GM19324 (cell line): ENCODE results near the gene NUMA1.

ENCODE experiments used
- ATAC-seq: cut with Tn5 transposase; IDR thresholded peaks from one replicate; pipeline ENCODE4 v1.9.1; 2021; ENCODE audit warnings: mild to moderate bottlenecking, moderate library complexity; ENCODE audit not compliant: unreplicated experiment, low FRiP score

NUMA1 gene

DNA sequence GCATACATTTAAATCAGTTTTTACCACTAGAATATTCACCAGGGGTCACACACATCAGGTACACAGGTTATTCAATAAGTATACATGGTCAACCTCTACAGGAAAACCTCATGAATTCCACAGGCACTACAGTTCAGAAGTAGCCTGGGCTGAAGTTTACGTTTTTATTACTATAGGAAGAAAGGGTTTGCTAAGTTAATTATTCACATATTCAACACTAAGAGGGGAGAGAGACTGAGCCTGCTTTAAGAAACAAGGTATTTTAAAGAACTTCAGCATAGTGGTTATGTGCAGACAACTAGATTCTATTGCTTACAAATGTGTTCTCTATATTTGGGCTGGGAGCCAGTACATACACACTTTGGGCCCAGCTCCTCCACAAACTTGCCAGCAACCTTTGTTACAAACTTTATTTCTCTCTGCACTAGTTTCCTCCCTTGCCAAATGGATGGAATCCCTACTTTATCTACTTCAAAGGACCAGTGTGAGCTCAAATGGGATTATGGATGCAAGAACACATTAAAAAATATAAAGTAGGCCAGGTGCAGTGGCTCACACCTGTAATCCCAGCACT is 49.8 kb downstream of the NUMA1 start:
- ATAC-seq = no peak

- no peak for ATAC-seq
Observed at GRCh38 chr11:72026090-72026489, 54.3 kb downstream of the NUMA1 start.

DNA sequence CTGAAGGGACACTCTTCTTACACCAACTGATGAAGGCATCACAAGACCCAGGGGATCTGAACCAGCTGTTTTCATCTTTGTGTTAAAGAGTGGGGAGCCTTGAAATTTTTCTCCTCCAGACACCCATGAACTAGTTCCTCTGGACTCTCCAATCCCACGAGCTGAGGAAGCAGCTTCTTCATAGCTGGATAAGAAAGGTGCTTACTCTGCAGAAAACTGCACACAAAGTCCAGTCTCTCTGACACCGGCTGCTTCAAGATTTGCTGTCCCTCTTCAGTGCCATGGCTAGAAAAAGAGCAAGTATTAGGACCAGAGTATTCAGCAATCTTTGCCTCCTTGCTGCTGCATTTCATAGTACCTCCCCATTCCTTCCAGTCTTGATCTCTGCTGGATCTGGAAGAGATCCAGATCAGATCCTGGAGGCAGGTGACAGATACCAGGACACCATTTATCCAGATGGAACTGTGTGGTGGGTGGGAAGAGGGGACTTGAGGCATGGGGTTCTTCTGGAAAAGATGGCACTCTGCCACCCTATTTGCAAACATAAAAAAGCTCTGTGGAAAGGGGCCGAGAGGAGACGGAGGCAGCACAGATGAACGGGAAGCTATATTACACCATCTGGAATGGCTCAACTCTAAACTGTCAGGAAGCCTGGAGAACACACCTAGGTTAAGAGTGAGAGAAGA is 56.1 kb downstream of the NUMA1 start:
- ATAC-seq = no peak

DNA sequence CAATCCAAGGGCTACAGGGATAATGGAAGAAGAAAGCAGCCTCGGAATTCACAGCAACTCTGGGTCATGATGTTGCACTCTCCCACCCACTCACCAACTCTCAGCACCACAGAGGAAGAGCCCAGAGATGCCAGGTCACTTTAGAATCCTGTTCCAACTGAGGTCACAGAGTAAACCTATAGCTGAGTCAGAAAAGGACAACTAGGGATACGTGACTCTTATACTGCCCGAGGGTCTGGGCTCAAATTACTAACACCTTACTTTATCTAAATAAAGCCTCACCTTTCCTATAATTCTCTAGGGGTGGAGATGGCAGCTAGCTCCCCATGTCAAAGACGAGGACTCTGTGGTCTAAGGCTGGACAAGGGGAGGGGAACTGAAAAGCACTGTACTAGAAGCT is 57.0 kb downstream of the NUMA1 start:
- ATAC-seq = no peak

- no peak for ATAC-seq
Observed at GRCh38 chr11:72018171-72018570, 62.2 kb downstream of the NUMA1 start.

DNA sequence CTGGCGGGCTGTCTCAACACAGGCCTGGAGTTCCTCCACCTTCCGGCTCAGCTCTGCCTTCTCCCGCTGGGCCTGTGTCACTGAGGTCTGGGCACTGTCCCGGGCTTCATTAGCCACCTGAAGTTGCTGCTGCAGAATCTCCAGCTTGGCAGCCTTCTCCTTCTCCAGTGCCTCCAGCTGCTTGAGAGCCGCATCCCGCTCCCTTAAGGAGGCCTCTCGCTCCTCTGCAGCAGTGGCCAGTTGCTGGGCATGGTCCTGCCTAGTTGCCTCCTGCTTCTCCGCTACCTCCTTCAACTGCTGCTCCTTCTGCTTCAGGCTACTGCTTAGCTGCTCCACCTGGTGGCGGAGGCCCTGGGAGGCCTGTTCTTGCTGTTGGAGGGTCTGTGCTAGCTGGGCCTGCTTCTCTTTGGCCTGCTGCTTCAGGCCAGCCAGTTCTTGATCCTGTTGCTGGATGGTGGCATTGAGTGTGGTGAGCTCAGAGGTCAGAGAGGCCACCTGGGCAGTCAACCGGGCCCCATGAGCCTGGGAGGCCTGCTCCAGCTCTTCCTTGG is 64.8 kb downstream of the NUMA1 start:
- no peak for ATAC-seq

GRCh38 chr11:72014761-72015320 is 65.5 kb downstream of the NUMA1 start:
- no peak for ATAC-seq

DNA sequence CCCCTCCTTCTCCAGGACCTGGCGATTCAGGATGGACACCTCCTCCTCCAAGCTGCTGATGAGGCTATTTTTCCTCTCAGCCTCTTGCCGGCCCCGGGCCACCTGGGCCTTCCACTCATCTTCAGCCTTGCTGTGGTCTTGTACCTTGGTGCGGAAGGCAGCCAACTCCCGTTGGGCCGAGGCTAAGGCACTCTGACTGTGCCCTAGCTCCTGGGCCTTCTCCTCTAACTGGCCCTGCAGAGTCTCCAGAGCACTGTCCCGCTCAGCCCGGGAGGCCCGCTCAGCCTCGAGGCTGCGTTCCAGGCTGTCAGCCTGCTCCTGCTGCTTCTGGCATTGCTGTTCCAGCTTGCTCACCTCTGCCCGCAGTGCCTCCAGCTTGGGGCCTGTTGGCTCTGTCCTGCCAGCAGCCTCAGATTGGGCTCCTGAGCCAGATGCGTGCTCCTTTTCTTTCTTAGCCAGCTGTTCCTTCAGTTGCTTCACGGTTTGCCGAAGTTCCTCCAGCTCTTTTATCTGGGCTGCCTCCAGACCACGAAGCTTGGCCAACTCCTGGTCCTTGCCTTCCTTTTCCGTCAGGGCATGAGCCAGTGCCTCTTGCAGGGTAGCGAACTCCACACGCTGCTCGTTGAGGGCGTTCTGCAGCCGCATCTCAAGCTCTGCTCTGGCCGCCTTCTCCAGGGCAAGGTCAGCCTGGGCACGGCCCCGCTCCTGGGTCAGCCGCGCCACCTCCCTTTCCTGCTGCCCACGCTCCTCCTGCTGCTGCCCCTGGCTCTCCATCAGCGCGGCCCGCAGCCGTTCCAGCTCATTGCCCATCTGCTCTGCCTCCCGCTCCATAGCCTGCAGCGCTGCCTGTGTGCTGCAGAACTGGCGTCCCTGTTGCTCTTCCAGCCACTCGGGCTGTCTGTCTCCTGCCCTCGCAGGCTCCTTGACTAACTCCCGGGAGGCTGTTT is 66.3 kb downstream of the NUMA1 start:
- no peak for ATAC-seq

DNA sequence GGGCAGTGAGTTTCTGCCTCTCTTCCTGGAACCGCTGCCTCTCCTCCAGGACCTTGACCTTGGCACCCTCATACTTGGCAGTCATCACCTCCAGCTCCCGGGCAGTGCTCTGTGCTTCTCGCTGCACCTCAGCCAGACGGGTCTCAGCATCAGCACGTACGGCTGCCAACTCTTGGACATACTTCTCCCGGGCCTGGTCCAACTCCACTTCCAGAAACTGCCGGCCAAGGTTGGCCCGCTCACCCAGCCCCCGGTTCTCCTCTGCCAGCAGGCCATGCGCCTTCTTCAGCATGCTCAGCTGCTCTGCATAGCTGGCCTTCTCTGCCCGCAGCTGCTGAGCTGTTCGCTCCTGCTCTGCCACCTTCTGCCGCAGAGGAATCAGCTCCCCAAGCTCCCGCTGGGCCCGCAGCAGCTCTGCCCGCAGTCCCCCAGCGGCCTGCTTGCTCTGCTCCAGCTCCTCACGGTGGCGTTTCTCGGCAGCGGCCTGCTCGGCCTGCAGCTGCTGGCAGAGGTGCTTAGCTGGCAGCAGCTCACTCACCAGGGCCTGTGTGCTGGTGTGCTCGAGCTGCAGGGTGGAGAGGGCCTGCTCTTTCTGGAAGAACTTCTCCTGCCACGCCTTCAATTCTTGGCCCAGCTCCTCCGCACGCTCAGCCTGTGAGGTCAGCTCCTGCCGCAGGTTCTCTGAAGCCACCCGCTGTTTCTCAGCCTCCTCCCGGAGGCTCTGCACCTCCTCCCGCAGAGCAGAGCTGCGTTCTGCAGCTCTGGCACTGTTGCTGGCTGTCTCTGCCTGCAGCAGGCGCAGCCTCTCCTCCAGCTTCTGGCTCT is 67.2 kb downstream of the NUMA1 start:
- no peak for ATAC-seq

- no peak for ATAC-seq
Observed at GRCh38 chr11:72012091-72012630, 68.2 kb downstream of the NUMA1 start.

DNA sequence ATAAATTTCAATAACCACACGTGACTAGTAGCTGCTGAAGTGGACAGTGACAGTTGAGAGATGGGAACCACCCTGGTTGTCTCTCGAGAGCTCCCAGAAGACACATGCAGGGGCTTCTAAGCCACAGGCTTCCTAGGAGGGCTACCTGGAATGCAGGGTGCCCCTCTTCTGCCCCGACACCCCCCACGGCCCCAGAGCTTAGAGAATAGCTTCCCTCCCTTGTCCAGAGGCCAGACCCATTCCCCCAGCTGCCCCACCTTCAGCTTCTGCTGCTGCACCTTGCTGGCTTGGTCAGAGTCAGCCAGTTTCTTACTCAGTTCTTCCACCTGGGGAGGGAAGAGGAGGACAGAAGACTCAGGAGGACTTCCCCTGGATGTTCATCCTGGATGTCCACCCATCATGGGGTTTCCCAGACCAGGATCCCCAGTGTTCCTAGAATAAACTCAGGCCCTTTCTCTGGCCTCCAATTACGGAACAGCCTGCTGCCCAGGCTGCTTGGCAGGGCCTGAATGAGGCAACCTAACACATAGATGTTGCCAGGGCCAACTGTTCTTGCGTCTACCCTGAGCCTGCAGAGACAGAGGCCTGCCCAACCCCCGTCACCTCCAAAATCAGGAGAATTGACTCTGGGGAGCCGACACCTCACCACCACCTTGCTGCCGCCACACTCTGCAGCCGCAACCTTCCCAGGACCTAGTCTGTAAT is 69.7 kb downstream of the NUMA1 start:
- ATAC-seq = no peak

DNA sequence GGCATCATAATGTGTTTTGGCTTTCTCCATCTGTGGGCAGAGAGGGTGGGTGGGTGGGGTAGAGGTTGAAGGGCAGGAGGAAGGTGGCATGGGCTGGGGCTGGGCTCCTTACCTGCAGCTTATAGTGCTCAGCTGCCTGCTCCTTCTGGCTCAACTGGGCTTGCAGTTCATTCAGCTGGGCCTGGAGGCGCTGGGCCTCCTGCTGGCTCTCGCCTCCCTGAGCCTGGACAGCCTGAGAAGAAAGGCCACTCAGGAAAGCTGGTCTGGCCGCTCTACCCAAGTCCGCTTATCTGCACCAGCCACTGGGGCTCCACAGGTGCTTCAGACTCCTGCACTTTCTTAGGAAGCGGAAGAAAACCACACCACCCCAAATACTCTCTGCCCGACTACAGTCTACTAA is 71.2 kb downstream of the NUMA1 start:
- no peak for ATAC-seq

DNA sequence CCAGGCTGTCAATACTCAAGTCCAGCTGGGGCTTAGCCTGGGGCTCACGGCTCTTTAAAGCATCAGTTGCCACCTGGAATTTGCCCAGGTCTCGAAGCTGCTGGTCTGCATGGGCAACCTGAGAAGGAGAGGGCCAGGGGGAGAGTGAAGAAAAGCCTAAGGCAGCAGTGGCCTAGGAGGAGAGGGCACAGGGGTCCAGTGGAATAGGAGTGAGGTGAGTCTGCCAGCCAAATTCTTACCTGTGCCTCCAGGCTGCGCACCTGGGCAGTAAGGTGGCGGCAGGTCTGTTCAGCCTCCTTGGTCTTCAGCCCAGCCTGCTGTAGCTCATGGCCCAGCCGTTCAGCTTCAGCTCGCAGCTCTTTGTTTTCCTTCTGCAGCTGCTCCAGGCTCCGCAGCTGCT is 71.6 kb downstream of the NUMA1 start:
- no peak for ATAC-seq

GRCh38 chr11:72007587-72007986 is 72.8 kb downstream of the NUMA1 start:
- ATAC-seq = no peak

DNA sequence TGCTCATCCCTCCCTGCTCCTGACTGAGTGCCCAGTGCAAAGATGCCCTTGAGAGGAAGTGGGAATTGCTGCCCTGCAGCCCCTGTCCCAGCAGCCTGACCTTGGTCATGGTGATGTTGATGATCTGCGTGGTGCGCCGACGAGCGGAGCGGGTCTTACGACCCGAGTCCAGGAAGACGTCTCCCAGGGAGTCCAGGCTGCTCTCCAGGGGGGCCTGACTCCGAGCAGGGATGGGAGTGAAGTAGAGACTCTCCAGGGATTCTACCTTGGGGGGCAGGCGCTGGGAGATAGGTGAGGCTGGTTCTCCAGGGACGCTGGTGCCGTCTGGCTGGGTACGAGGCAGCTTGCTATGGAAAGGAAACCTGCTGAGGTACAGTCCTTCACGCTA is 73.3 kb downstream of the NUMA1 start:
- no peak for ATAC-seq

- ATAC-seq = no peak
Observed at GRCh38 chr11:72006309-72007088, 73.8 kb downstream of the NUMA1 start.

- no peak for ATAC-seq
Observed at GRCh38 chr11:72005347-72006260, 74.7 kb downstream of the NUMA1 start.
